Large intestine (tissue), 3 donors: ENCODE measurements around the gene POU4F3. TPM values are rescaled to one million over a fixed set of nuclear protein-coding genes. Genes with fewer than 3 reads are reported as not detected.

Experiments
- DNase-seq, 2 donors: peaks; one replicate each; pipeline versions ENCODE4 v3.0.0 to v3.0.0-alpha.2; 2013
- H3K27ac ChIP-seq: one replicate; pipeline ENCODE4 v1.5.1; 2013; ENCODE audit warnings: low read length
- H3K27me3 ChIP-seq: 2 replicates; pipeline ENCODE4 v1.6.1; 2013; ENCODE audit warnings: low read length; ENCODE audit not compliant: control insufficient read depth, insufficient read depth
- H3K36me3 ChIP-seq: 2 replicates; pipeline ENCODE4 v1.6.1; 2013; ENCODE audit warnings: low read length; ENCODE audit not compliant: control insufficient read depth, insufficient read depth
- H3K4me1 ChIP-seq: one replicate; pipeline ENCODE4 v1.6.1; 2013; ENCODE audit warnings: low read length; ENCODE audit not compliant: control insufficient read depth, insufficient read depth
- H3K4me3 ChIP-seq: one replicate; pipeline ENCODE4 v1.5.1; 2013; ENCODE audit warnings: low read length
- H3K9me3 ChIP-seq: one replicate; pipeline ENCODE4 v1.6.1; 2013; ENCODE audit warnings: mild to moderate bottlenecking, low read depth, low read length, moderate library complexity; ENCODE audit not compliant: control insufficient read depth
- WGBS: methylation state at CpG from one replicate; pipeline ENCODE4 v1.1.5; 2013; ENCODE audit warnings: low lambda C conversion rate; ENCODE audit not compliant: insufficient coverage; 5-methylcytosine and 5-hydroxymethylcytosine counted together
- polyA plus RNA-seq: library from polyadenylated mRNA; unstranded; fragments of 120-200 nt; gene quantifications from one replicate; pipeline ENCODE4 v1.2.1, GENCODE V29; 2013

Gene POU4F3
- polyA plus RNA-seq, 1 donor = not detected

- WGBS = no CpG with 5 or more reads among the region's 44 CpGs
- no peaks in the 10 kb centered on the region for H3K36me3 ChIP-seq
- no peak for DNase-seq
- H3K27ac ChIP-seq = no peak overlapping the region
- H3K4me3 ChIP-seq = no peak overlapping the region
- H3K4me1 ChIP-seq = peaks cover 3% of the 10 kb centered on the region
- H3K27me3 ChIP-seq = peaks cover 96% of the 10 kb centered on the region
- H3K9me3 ChIP-seq = peaks cover 9% of the 10 kb centered on the region
Measured at GRCh38 chr5:146339715-146340259, 1.1 kb downstream of the POU4F3 start.

- peaks cover 9% of the 10 kb centered on the region for H3K9me3 ChIP-seq
- H3K27ac ChIP-seq = no peak overlapping the region
- H3K27me3 ChIP-seq = peaks cover 98% of the 10 kb centered on the region
- no peak overlapping the region for H3K4me3 ChIP-seq
- DNase-seq = peak; percentile 15 to 50
- H3K4me1 ChIP-seq = peaks cover 3% of the 10 kb centered on the region
- H3K36me3 ChIP-seq = no peaks in the 10 kb centered on the region
- WGBS = 10% methylated on average over 2 of the region's 40 CpGs
Measured at GRCh38 chr5:146340260-146341081, 1.8 kb downstream of the POU4F3 start.

- no peaks in the 10 kb centered on the region for H3K36me3 ChIP-seq
- H3K4me3 ChIP-seq = no peak overlapping the region
- WGBS = 6% methylated on average over 2 of the region's 6 CpGs
- peaks cover 14% of the 10 kb centered on the region for H3K9me3 ChIP-seq
- peaks cover 100% of the 10 kb centered on the region for H3K27me3 ChIP-seq
- H3K27ac ChIP-seq = no peak overlapping the region
- H3K4me1 ChIP-seq = peaks cover 3% of the 10 kb centered on the region
- DNase-seq = no peak
Measured at GRCh38 chr5:146341854-146342253, 3.2 kb downstream of the POU4F3 start.

GRCh38 chr5:146342519-146342881 lies 3.9 kb downstream of the POU4F3 start:
- no peak for DNase-seq
- no CpG with 5 or more reads among the region's 14 CpGs for WGBS
- no peak overlapping the region for H3K4me3 ChIP-seq
- H3K36me3 ChIP-seq = no peaks in the 10 kb centered on the region
- peaks cover 98% of the 10 kb centered on the region for H3K27me3 ChIP-seq
- no peak overlapping the region for H3K27ac ChIP-seq
- H3K4me1 ChIP-seq = peaks cover 3% of the 10 kb centered on the region
- peaks cover 14% of the 10 kb centered on the region for H3K9me3 ChIP-seq

- Histone ChIP-seq H3K4me1 (peaks cover 3% of the 10 kb centered on the region), H3K27me3 (peaks cover 96% of the 10 kb centered on the region)
- no peak for DNase-seq
Measured at GRCh38 chr5:146342882-146343865, 4.5 kb downstream of the POU4F3 start.

GRCh38 chr5:146344155-146345118 lies 5.8 kb downstream of the POU4F3 start:
- H3K4me3 ChIP-seq = no peak overlapping the region
- peaks cover 3% of the 10 kb centered on the region for H3K4me1 ChIP-seq
- H3K36me3 ChIP-seq = no peaks in the 10 kb centered on the region
- WGBS = no CpG with 5 or more reads among the region's 31 CpGs
- no peak for DNase-seq
- H3K9me3 ChIP-seq = peaks cover 14% of the 10 kb centered on the region
- H3K27ac ChIP-seq = no peak overlapping the region
- H3K27me3 ChIP-seq = peaks cover 94% of the 10 kb centered on the region

More at GRCh38 chr5:146342882-146343865, 4.5 kb downstream of the POU4F3 start:
- Histone ChIP-seq H3K4me3 (no peak overlapping the region), H3K9me3 (peaks cover 14% of the 10 kb centered on the region), H3K36me3 (no peaks in the 10 kb centered on the region), H3K27ac (no peak overlapping the region)
- no CpG with 5 or more reads among the region's 46 CpGs for WGBS

- peaks cover 93% of the 10 kb centered on the region for H3K27me3 ChIP-seq
- H3K9me3 ChIP-seq = peaks cover 8% of the 10 kb centered on the region
- no peaks in the 10 kb centered on the region for H3K4me1 ChIP-seq
- no peak overlapping the region for H3K4me3 ChIP-seq
- WGBS = no CpG with 5 or more reads among the region's 12 CpGs
- no peak for DNase-seq
- H3K27ac ChIP-seq = no peak overlapping the region
- no peaks in the 10 kb centered on the region for H3K36me3 ChIP-seq
Measured at GRCh38 chr5:146345240-146345577, 6.6 kb downstream of the POU4F3 start.

- Histone ChIP-seq H3K4me1 (no peaks in the 10 kb centered on the region), H3K36me3 (no peaks in the 10 kb centered on the region), H3K27me3 (peaks cover 88% of the 10 kb centered on the region), H3K9me3 (peaks cover 8% of the 10 kb centered on the region), H3K27ac (no peak overlapping the region), H3K4me3 (no peak overlapping the region)
- no peak for DNase-seq
- no CpG with 5 or more reads among the region's 76 CpGs for WGBS
Measured at GRCh38 chr5:146345578-146346366, 7.1 kb downstream of the POU4F3 start.

GRCh38 chr5:146357126-146357525 lies 18.5 kb downstream of the POU4F3 start:
- H3K4me1 ChIP-seq = no peaks in the 10 kb centered on the region
- no peak for DNase-seq

More at GRCh38 chr5:146357126-146357525, 18.5 kb downstream of the POU4F3 start:
- no peaks in the 10 kb centered on the region for H3K36me3 ChIP-seq
- no peaks in the 10 kb centered on the region for H3K9me3 ChIP-seq
- no peak overlapping the region for H3K4me3 ChIP-seq
- H3K27ac ChIP-seq = no peak overlapping the region
- H3K27me3 ChIP-seq = peaks cover 16% of the 10 kb centered on the region
